C4-2B (cell line): Measurements from ENCODE around the gene CARM1.
"Not testable (repeated sequence)": the region's sequence is repeated elsewhere in the genome, so short reads cannot be mapped to it uniquely, and the experiment has no call there.

Source experiments
- H3K27ac ChIP-seq: fragments of 450-650 bp; 2 replicates; pipeline ENCODE4 v1.5.1; 2017
- CTCF ChIP-seq: fragments of 450-650 bp; conservative IDR thresholded peaks from 2 replicates; pipeline ENCODE4 v1.5.1; 2017; ENCODE audit warnings: mild to moderate bottlenecking
- ZFX ChIP-seq: fragments of 450-650 bp; IDR thresholded peaks from 2 replicates; pipeline ENCODE4 v1.6.1; 2017

CARM1 gene

DNA sequence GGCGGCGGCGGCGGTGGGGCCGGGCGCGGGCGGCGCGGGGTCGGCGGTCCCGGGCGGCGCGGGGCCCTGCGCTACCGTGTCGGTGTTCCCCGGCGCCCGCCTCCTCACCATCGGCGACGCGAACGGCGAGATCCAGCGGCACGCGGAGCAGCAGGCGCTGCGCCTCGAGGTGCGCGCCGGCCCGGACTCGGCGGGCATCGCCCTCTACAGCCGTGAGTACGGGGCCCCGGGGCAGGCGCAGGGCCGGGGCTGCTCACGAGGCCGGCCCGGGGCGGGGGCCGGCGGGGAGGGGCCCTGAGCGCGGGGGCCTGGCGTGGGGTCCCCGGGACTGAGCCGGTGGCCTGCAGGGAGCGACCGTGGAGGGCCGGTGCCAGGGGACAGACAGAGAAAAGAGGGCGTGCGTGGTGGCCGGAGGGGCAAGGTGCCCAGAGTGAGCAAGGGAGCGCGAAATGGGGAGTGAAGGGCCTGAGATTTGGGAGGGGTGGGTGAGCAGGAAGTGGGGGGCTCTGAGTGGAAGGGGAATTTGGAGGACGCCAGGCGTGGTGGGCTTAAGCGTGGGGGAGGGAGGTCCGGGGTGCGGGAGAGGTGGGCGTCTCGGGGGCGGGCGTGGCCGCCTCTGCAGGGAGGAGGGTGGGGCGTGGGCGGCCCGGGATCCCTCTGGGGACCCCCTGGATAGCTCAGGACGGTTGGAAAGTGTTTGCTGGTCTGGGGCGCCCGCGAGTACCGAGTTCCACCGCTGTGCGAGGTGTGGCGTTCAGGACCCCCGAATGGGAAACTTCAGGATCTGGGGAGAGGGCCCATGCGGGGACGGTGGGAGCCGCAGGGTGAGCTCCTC is 575 bp downstream of the CARM1 start:
- TF ChIP-seq CTCF (no peak), ZFX (peak; percentile 91; the same call in 1 of the 2 replicates)
- peak overlapping the region; percentile 85 for H3K27ac ChIP-seq

- H3K27ac ChIP-seq = peak overlapping the region; percentile 85
- no peak for TF ChIP-seq CTCF
- no peak for TF ChIP-seq ZFX
These were observed 1.3 kb downstream of the CARM1 start for GRCh38 chr19:10872546-10873107.

DNA sequence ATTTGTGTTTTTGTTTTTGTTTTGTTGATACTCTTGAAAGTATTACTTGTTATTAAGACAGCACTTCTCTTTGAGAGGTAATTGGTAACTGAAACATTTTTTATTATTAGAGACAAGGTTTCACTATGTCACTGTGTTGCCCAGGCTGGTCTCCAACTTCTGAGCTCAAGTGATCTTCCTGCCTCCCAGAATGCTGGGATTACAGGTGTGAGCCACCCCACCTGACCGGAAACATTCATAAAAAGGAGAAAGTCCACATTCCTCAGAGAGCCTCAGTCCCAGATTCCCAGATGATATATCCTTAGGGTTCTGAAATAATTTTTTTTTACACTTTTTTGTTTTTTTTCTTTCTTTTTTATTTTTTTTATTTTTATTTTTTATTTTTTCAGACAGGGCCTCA is 2.7 kb downstream of the CARM1 start:
- H3K27ac ChIP-seq = no peak overlapping the region
- TF ChIP-seq ZFX (no peak), CTCF (no peak)

GRCh38 chr19:10876459-10877240 is 5.3 kb downstream of the CARM1 start:
- TF ChIP-seq CTCF (no peak), ZFX (no peak)
- H3K27ac ChIP-seq = no peak overlapping the region

- not testable (repeated sequence) for H3K27ac ChIP-seq
These were observed 6.3 kb downstream of the CARM1 start for GRCh38 chr19:10877608-10878007.

GRCh38 chr19:10878253-10878652 is 6.9 kb downstream of the CARM1 start:
- TF ChIP-seq CTCF = no peak
- H3K27ac ChIP-seq = peak overlapping the region; percentile 53

GRCh38 chr19:10881403-10882107 is 10.2 kb downstream of the CARM1 start:
- H3K27ac ChIP-seq = no peak overlapping the region
- TF ChIP-seq ZFX = no peak
- no peak for TF ChIP-seq CTCF
